Epithelial cell of proximal tubule (primary cell): ENCODE data around the gene IER5L. TPM values are rescaled to one million over a fixed set of nuclear protein-coding genes. Genes with fewer than 3 reads are reported as not detected.
A peak's percentile ranks its signal among the peaks of the same experiment; 100 is the strongest.

Experiments
- DNase-seq: peaks from one replicate; pipeline ENCODE4 v3.0.0-alpha.2; 2011; ENCODE audit warnings: low read depth
- H3K4me3 ChIP-seq: 2 replicates; pipeline ENCODE4 v1.5.1; 2011; ENCODE audit warnings: low read depth, mild to moderate bottlenecking, low read length
- total RNA-seq: library from RNA; depleted of rRNA; stranded (reverse); fragments of >200 nt; gene quantifications from 2 replicates; pipeline ENCODE4 v1.2.3, GENCODE V29; 2015
- TF ChIP-seq, protein P1 (sequence below): conservative IDR thresholded peaks from 2 replicates; pipeline ENCODE4 v1.5.1; 2012; ENCODE audit warnings: low read depth, mild to moderate bottlenecking, low read length

IER5L gene
- total RNA-seq, 1 donor from 2014 or later, result 43.2 TPM

DNA sequence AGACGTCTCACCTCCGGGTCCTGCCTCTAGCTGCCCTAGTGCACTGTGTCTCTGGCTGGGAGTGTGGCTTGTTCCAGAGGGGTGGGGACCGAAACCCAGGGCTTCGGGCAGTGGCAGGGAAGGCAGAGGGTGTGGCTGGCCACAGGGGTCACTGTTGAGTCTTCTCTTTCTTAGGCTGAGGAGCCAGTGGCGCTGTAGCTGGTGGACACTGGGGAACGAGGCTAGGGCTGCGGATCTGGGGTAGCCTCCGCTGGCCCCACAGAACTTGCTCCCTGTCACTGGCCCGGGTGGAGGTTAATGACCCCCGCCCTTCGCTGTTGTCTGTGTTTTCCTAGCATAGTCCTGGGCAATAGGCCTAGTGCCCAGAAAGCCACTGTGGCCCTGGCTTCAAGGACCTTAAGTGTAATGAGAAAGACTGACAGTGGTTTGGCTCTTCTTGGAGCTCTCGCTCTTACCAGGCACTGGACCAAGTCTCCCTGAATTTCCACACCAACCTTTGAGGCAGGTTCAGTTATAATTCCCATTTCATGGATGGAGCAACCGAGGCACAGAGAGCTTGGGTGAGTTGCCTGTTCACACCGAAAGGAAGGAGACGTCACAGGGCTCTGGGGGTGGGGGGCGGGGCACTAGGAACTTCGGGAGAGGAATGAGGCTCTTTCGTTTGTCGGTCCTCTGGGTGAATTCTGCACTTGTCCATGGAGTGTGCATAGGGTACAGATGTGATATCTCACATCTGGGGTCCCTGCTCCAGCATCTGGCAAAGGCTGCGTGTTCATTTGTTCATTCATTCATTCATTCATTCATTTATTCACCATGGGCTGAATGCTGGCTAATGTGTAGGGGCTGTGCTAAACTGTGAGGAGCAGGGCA, 4.8 kb upstream of the IER5L start:
- TF ChIP-seq, protein P1, sequence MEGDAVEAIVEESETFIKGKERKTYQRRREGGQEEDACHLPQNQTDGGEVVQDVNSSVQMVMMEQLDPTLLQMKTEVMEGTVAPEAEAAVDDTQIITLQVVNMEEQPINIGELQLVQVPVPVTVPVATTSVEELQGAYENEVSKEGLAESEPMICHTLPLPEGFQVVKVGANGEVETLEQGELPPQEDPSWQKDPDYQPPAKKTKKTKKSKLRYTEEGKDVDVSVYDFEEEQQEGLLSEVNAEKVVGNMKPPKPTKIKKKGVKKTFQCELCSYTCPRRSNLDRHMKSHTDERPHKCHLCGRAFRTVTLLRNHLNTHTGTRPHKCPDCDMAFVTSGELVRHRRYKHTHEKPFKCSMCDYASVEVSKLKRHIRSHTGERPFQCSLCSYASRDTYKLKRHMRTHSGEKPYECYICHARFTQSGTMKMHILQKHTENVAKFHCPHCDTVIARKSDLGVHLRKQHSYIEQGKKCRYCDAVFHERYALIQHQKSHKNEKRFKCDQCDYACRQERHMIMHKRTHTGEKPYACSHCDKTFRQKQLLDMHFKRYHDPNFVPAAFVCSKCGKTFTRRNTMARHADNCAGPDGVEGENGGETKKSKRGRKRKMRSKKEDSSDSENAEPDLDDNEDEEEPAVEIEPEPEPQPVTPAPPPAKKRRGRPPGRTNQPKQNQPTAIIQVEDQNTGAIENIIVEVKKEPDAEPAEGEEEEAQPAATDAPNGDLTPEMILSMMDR, result peak; percentile 45
- no peak for DNase-seq
- H3K4me3 ChIP-seq, result no peak overlapping the region

DNA sequence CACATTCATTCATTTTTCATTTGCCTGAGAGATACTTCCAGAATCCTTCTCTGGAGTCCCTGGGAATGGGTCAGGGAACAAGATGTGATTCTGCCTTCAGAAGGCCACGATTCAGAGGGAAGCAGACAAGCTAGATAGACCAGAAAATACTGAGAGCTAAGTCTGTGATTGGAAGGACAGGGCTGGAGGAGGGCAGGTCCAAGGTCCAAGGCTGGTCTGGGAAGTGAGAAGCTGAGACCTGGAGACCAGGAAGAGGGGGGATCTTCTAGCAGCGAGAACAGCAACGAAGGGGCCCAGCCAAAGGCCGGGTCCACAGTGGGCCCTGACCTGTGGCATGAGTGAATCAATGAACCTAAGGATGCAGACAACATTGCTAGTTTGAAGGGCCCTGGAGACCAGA, 4.1 kb upstream of the IER5L start:
- TF ChIP-seq, protein P1, result no peak
- no peak overlapping the region for H3K4me3 ChIP-seq
- DNase-seq, result no peak

DNA sequence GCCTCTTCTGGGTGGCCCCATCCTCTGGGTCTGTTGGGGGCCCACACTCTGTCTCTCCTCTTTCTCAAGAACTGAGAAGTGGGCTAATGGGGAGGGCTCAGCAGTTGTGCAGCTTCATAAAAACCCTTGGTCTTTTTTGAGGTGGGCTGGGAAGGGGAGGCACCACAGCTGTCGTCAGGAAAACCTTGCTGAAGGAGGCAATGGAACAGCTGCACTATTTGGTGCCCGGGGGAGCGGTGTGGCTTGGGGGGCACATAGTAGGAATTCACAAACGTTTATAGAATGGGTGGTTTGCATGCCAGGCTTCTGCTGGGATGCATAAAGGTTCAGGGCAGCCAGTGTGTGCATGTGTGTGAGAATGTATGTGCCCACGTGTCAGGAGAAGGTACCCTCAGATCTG, 3.2 kb upstream of the IER5L start:
- H3K4me3 ChIP-seq, result no peak overlapping the region
- TF ChIP-seq, protein P1, result no peak
- DNase-seq, result no peak

DNA sequence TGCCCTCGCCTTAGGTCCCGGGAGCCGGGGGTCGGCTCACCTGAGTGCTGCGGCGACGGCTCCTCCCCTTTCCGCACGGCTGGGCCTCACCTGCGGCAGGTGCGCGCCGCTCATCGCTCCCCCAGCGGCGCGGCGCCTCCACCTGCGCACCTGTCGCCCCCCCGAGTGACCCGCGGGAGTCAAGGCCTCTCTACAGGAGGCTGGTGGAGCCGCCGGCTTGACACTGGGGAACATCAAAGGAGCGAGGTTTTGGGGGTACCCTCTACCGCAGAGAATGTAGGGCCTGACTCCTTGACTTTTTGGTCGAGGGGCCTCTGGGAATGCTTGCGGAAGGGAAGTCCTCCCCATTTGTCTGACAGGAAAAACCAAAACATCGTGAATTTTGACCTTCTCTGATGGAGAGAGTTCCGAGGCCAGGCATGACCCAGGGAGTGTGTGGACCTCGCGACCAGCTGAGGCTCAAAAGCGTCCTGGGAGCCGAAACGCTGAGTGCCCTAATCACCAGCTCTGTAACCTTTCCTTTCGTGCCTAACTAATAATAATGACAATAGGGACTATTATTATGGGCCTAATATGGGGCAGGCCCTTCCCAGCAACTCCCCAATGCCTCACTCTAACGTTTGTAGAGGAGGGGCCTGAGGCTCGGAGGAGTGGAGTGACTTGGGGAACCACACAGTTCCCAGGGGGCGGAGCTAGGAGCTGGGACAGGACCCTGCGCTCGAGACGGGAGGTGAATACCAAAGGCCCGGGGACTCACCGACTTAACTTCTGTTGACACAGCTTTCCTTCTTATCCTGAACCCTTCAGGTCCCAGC, 714 bp upstream of the IER5L start:
- no peak for DNase-seq
- TF ChIP-seq, protein P1, result no peak

DNA sequence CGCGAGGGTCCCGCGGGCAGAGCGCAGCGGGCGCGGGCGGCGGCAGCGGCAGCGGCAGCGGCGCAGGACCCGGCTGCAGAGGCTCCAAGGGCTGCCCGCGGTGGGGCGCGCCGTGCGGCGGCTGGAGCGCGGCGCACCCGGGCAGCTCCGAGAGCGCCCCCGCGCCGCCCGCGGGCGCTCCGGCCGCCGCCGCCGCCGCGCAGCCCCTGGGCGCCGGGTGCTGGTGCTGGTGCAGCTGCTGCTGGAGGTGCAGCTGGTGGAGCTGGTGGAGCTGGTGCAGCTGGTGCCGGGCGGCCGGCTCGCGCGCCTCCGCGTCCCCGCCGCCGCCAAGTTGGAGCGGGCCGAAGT, 644 bp downstream of the IER5L start:
- TF ChIP-seq, protein P1, result no peak
- DNase-seq, result no peak
- peak overlapping the region; percentile 83 for H3K4me3 ChIP-seq

More for the DNA sequence above, 714 bp upstream of the IER5L start:
- peak overlapping the region; percentile 49 for H3K4me3 ChIP-seq

DNA sequence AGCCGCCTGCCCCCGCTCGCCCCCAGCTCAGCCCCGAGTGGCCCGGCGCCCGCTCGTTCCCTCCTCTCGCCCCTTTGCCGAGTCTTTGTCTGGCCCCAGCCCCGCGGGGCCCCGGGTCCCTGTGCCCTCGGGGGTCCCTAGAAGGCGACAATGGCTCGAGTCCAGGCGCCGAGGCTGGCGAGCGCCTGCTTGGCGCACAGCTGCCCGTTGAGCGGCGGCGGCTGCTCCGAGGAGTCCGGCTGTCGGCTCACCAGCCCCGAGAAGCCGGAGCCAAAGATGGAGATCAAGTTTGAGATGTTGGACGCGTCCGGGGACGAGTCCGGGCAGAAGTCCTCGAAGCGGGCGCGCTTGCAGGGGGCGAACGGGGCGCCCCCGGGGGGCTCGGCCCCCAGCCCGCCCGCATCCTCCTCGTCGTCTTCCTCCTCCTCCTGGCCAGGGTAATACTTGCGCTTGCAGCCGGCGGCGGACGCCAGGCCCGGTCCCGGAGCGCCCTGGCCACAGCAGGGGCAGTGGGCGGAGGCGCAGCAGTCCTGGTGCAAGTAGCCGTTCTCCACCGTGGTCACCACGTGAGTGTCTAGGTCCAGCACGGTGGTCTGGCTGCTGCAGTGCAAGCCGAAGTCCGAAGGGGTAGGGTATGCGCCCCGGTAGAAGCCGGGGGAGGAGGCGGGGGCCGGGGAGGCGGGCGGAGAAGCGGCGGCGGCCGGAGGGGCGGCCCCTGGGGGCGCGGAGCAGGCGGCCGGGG, 1.2 kb downstream of the IER5L start:
- TF ChIP-seq, protein P1, result no peak
- H3K4me3 ChIP-seq, result peak overlapping the region; percentile 92
- no peak for DNase-seq
